K562 (cell line): Measurements from ENCODE around the gene PRKAR2B. TPM values are rescaled to one million over a fixed set of nuclear protein-coding genes. Genes with fewer than 3 reads are reported as not detected.
A peak's percentile ranks its signal among the peaks of the same experiment; 100 is the strongest.

Experiments used
- ATF7 ChIP-seq: fragments of 450-650 bp; IDR thresholded peaks from 2 replicates; pipeline ENCODE4 v1.7.1; 2014; ENCODE audit warnings: mild to moderate bottlenecking, moderate library complexity
- CBX1 ChIP-seq: sonication (generic); IDR thresholded peaks from 2 replicates; pipeline ENCODE4 v1.6.1; 2016; ENCODE audit warnings: antibody characterized with exemption, low read depth, mild to moderate bottlenecking
- CREM ChIP-seq: IDR thresholded peaks from 2 replicates; pipeline ENCODE4 v1.6.1; 2014; ENCODE audit warnings: antibody characterized with exemption, low read depth
- CTBP1 ChIP-seq: fragments of 450-650 bp; IDR thresholded peaks from 2 replicates; pipeline ENCODE4 v1.6.1; 2016; ENCODE audit warnings: borderline replicate concordance
- DEAF1 ChIP-seq: fragments of 450-650 bp; formaldehyde crosslinking; IDR thresholded peaks from 2 replicates; pipeline ENCODE4 v1.4.0; 2020; ENCODE audit warnings: mild to moderate bottlenecking, moderate library complexity
- E4F1 ChIP-seq: fragments of 250-450 bp; sonication (Bioruptor Pico); IDR thresholded peaks from 2 replicates; pipeline ENCODE4 v1.5.0; 2021; ENCODE audit warnings: mild to moderate bottlenecking, borderline replicate concordance
- EP400 ChIP-seq: fragments of 450-650 bp; IDR thresholded peaks from 2 replicates; pipeline ENCODE4 v1.6.1; 2017; ENCODE audit warnings: antibody characterized with exemption, mild to moderate bottlenecking, moderate library complexity
- JUN ChIP-seq, 2 experiments: sonication (generic) in 1 of 2; formaldehyde crosslinking in 1 of 2; IDR thresholded peaks; 2 replicates each; pipeline versions ENCODE4 v1.6.1 to v1.8.0; 2012 to 2022; ENCODE audit warnings: borderline replicate concordance in 2 of 2, mild to moderate bottlenecking in 2 of 2, improper control_type of control experiment in 1 of 2, low read depth in 1 of 2, low read length in 1 of 2, missing genetic modification reagents in 1 of 2
- MBD1 ChIP-seq: fragments of 250-450 bp; sonication (Bioruptor Pico); IDR thresholded peaks from 2 replicates; pipeline ENCODE4 v1.8.0; 2022; ENCODE audit warnings: inconsistent platforms
- NCOA2 ChIP-seq, 2 experiments: fragments of 450-650 bp; IDR thresholded peaks; 2 replicates each; pipeline ENCODE4 v1.6.1; 2018; ENCODE audit warnings: mild to moderate bottlenecking in 2 of 2, moderate library complexity in 1 of 2; ENCODE audit not compliant: partially characterized antibody in 2 of 2
- POU5F1 ChIP-seq: fragments of 150-350 bp; IDR thresholded peaks from 2 replicates; pipeline ENCODE4 v1.6.1; 2014; ENCODE audit warnings: borderline replicate concordance, low read length, low read depth, mild to moderate bottlenecking; ENCODE audit not compliant: partially characterized antibody
- SRSF7 ChIP-seq: fragments of 200-400 bp; formaldehyde crosslinking; optimal IDR thresholded peaks from 2 replicates; pipeline ENCODE3; 2017; ENCODE audit warnings: mild to moderate bottlenecking, low read depth, low read length
- THRB ChIP-seq: fragments of 450-650 bp; formaldehyde crosslinking; conservative IDR thresholded peaks from 2 replicates; pipeline ENCODE4 v1.4.0; 2022; ENCODE audit warnings: mild to moderate bottlenecking, missing genetic modification characterization
- ZNF146 ChIP-seq: IDR thresholded peaks from one replicate; pipeline ENCODE4 v1.6.1; 2018; ENCODE audit warnings: missing compliant biosample characterization; ENCODE audit not compliant: unreplicated experiment
- ZNF75A ChIP-seq: fragments of 450-650 bp; formaldehyde crosslinking; IDR thresholded peaks from 2 replicates; pipeline ENCODE4 v1.4.0; 2020; ENCODE audit warnings: mild to moderate bottlenecking
- polyA plus RNA-seq, 8 experiments: library from polyadenylated mRNA; depleted of rRNA in 4 of 8; stranded (reverse) in 5 of 8; unstranded in 3 of 8; fragments of >200 nt; fragmentation: Nextera tagmentation in 2 of 8; fragmentation: Illumina TruSeq in 1 of 8; extraction: Ambion mirVana in 2 of 8; extraction: Trizol in 1 of 8; gene quantifications; 2 replicates each; pipeline versions ENCODE4 v1.2.1 to v1.2.3, GENCODE V29; 2011 to 2014; ENCODE audit warnings: inconsistent platforms in 1 of 8, missing spikeins in 1 of 8
- total RNA-seq, 7 experiments: library from RNA; depleted of rRNA in 6 of 7; stranded (reverse); fragments of >200 nt in 6 of 7; fragmentation: Illumina TruSeq in 2 of 7; extraction: Trizol in 2 of 7; gene quantifications; 2 replicates each; pipeline versions ENCODE4 v1.2.1 to v1.2.3, GENCODE V29; 2011 to 2021; ENCODE audit warnings: low replicate concordance in 1 of 7

Gene PRKAR2B
- total and polyA plus RNA-seq, 9 of the 15 experiments (the other 6 are each of a cell fraction or from before 2014, with no cell fraction given): 59.0 to 173 (median 129) TPM

- 0 out of 2 replicates have a peak, but pooled peaks have one; percentile 15 for TF ChIP-seq CTBP1
- TF ChIP-seq JUN (IDR thresholded peaks at IDR 0.05; ENCODE audit: borderline replicate concordance, low read depth, low read length): peak; percentile 98
- no peak for TF ChIP-seq JUN (CRISPR knock-in tag; IDR thresholded peaks at IDR 0.05; ENCODE audit: borderline replicate concordance)
- TF ChIP-seq ZNF75A (CRISPR knock-in tag): 0 out of 2 replicates have a peak, but pooled peaks have one; percentile 13
- no peak for TF ChIP-seq CBX1
- TF ChIP-seq THRB (CRISPR knock-in tag): no peak
- TF ChIP-seq ATF7: peak; percentile 77; the same call in 1 of the 2 replicates
- TF ChIP-seq NCOA2 (IDR thresholded peaks at IDR 0.05; ENCODE audit: partially characterized antibody in 2 of 2): peak in 1 of 2 experiments; percentile 36
- TF ChIP-seq SRSF7: no peak
- 0 out of 2 replicates have a peak, but pooled peaks have one; percentile 0 for TF ChIP-seq MBD1 (CRISPR knock-in tag)
- peak; percentile 80 for TF ChIP-seq CREM
- TF ChIP-seq DEAF1 (CRISPR knock-in tag): no peak
- TF ChIP-seq POU5F1: no peak
- TF ChIP-seq E4F1: peak; percentile 72; the same call in 1 of the 2 replicates
- no peak for TF ChIP-seq ZNF146 (CRISPR knock-in tag)
- TF ChIP-seq EP400: 0 out of 2 replicates have a peak, but pooled peaks have one; percentile 19
These were observed 32.5 kb downstream of the PRKAR2B start (continued) for GRCh38 chr7:107076781-107077698.
